Activated effector memory CD4-positive, alpha-beta T cell treated with Interleukin-2 at 50 U/mL for 16 hours (primary cell): Measurements from ENCODE around the gene CEP70.
"Not testable (repeated sequence)": the region's sequence is repeated elsewhere in the genome, so short reads cannot be mapped to it uniquely, and the experiment has no call there.

Experiments used
- DNase-seq: peaks from one replicate; pipeline ENCODE4 v3.0.0-alpha.2; 2020

The CEP70 gene

GRCh38 chr3:138468451-138468850 lies 125.6 kb downstream of the CEP70 start:
- no peak for DNase-seq

- DNase-seq = no peak
These were observed 126.1 kb downstream of the CEP70 start for GRCh38 chr3:138467931-138468330.

- no peak for DNase-seq
These were observed 128.1 kb downstream of the CEP70 start for GRCh38 chr3:138465925-138466324.

GRCh38 chr3:138465451-138465850 lies 128.6 kb downstream of the CEP70 start:
- no peak for DNase-seq

GRCh38 chr3:138464491-138464860 lies 129.6 kb downstream of the CEP70 start:
- no peak for DNase-seq

- no peak for DNase-seq
These were observed 130.2 kb downstream of the CEP70 start for GRCh38 chr3:138463724-138464490.

GRCh38 chr3:138461896-138462295 lies 132.2 kb downstream of the CEP70 start:
- DNase-seq = no peak

GRCh38 chr3:138461246-138461645 lies 132.8 kb downstream of the CEP70 start:
- DNase-seq = no peak

GRCh38 chr3:138460536-138461205 lies 133.4 kb downstream of the CEP70 start:
- DNase-seq = no peak

GRCh38 chr3:138459619-138460535 lies 134.2 kb downstream of the CEP70 start:
- no peak for DNase-seq

GRCh38 chr3:138458774-138459499 lies 135.1 kb downstream of the CEP70 start:
- no peak for DNase-seq

GRCh38 chr3:138457863-138458735 lies 136.0 kb downstream of the CEP70 start:
- no peak for DNase-seq

GRCh38 chr3:138456961-138457862 lies 136.8 kb downstream of the CEP70 start:
- DNase-seq = no peak

GRCh38 chr3:138455801-138456716 lies 138.0 kb downstream of the CEP70 start:
- DNase-seq = no peak

GRCh38 chr3:138453940-138454339 lies 140.1 kb downstream of the CEP70 start:
- DNase-seq = not testable (repeated sequence)

- no peak for DNase-seq
These were observed 141.6 kb downstream of the CEP70 start for GRCh38 chr3:138452436-138452835.

- DNase-seq = no peak
These were observed 142.4 kb downstream of the CEP70 start for GRCh38 chr3:138451595-138452162.

GRCh38 chr3:138450704-138451424 lies 143.2 kb downstream of the CEP70 start:
- no peak for DNase-seq
